Measurements from ENCODE around the gene MAK. TPM values are rescaled to one million over a fixed set of nuclear protein-coding genes. Genes with fewer than 3 reads are reported as not detected.

The MAK gene
- total and polyA plus RNA-seq, 2 of the 13 experiments (the other 11 are each of a cell fraction or from before 2014, with no cell fraction given), result 0.04 TPM; not detected in 1

DNA sequence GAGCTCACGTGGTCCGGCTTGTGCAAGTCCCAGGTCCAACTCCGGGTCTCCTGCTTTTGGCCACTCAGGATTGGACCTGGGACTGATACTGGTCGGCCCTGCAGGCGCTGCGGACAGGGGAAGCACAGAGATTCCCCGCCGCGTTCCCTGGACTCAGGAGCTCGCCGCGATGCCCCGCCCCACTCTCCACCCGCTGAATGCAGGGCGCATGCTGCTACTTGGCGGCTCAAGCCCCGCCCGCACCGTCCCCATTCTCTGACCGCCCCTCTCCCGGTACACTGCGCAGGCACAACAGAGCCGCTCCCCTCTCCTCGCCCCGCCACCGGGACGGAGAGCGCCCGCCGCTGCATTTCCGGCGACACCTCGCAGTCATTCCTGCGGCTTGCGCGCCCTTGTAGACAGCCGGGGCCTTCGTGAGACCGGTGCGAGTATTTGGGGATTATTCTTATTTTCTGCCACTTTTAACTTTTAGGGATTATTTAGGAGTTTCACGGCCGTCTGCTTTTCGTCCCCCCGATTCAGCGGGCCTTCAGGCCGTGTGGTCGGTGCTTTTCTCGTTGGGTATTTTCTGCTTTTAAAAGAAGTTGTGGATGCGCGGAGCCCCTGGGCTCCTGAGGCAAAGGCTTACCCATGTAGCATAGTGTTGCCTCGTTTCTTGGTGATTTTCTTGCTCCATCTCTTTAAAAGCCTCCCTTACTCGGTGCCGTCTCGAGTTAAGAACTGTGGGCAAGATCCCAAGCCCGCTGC is 115.3 kb downstream of the MAK start, which contains the start of gene TMEM14C (continued):
- peak; percentile 83 for TF ChIP-seq ZNF280D (CRISPR knock-in tag; IDR thresholded peaks at IDR 0.05)
- peak; percentile 74 for TF ChIP-seq SMAD3 (CRISPR knock-in tag; IDR thresholded peaks at IDR 0.05)
- TF ChIP-seq, protein P1, sequence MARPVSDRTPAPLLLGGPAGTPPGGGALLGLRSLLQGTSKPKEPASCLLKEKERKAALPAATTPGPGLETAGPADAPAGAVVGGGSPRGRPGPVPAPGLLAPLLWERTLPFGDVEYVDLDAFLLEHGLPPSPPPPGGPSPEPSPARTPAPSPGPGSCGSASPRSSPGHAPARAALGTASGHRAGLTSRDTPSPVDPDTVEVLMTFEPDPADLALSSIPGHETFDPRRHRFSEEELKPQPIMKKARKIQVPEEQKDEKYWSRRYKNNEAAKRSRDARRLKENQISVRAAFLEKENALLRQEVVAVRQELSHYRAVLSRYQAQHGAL (CRISPR knock-in tag; IDR thresholded peaks at IDR 0.05; ENCODE audit: not compliant biosample characterization), result peak; percentile 64
- TF ChIP-seq GRHL1 (CRISPR knock-in tag; conservative IDR thresholded peaks at IDR 0.05), result no peak
- no peak for TF ChIP-seq HOXA7 (CRISPR knock-in tag; IDR thresholded peaks at IDR 0.05)
- TF ChIP-seq TFDP1 (CRISPR knock-in tag; IDR thresholded peaks at IDR 0.05; ENCODE audit: borderline replicate concordance), result peak; percentile 85
- no peak for TF ChIP-seq HMGA1 (CRISPR knock-in tag; conservative IDR thresholded peaks at IDR 0.05)
- TF ChIP-seq ZNF143 (CRISPR knock-in tag; IDR thresholded peaks at IDR 0.05), result peak; percentile 25; the same call in 1 of the 2 replicates
- TF ChIP-seq MIER3 (CRISPR knock-in tag; IDR thresholded peaks at IDR 0.05; ENCODE audit: borderline replicate concordance), result peak; percentile 74; the same call in 1 of the 2 replicates
- TF ChIP-seq CHD2 (IDR thresholded peaks at IDR 0.05; ENCODE audit: low read depth, low read length), result peak; percentile 33; the same call in 1 of the 2 replicates
- TF ChIP-seq, protein P2, sequence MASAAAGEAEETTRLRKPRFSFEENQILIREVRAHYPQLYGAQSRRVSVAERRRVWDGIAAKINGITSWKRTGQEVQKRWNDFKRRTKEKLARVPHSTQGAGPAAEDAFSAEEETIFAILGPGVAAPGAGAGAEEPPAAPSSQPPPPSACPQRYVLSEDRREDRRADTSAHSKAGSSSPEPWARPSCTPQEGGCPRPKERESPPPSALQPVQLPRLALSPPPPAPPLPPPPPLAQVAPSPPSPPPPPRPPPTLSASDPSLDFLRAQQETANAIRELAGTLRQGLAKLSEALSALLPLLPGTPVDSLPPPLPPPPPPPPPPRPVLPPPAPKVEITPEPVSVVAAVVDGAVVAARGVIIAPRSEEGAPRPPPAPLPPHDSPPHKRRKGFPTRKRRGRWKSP (CRISPR knock-in tag; IDR thresholded peaks at IDR 0.05), result peak; percentile 96
- peak; percentile 81 for TF ChIP-seq GATAD1 (CRISPR knock-in tag; IDR thresholded peaks at IDR 0.05)
- TF ChIP-seq ZSCAN9 (CRISPR knock-in tag; IDR thresholded peaks at IDR 0.05; ENCODE audit: borderline replicate concordance), result peak; percentile 89; the same call in 1 of the 2 replicates
- peak; percentile 79 for TF ChIP-seq ZNF142 (CRISPR knock-in tag; IDR thresholded peaks at IDR 0.05)
